Kidney glomerular epithelial cell (primary cell): ENCODE measurements around the gene USP17L18.
"Not testable (repeated sequence)": the region's sequence is repeated elsewhere in the genome, so short reads cannot be mapped to it uniquely, and the experiment has no call there.

Experiments used
- DNase-seq: peaks from one replicate; lab custom pipeline; 2025; lab: John Stamatoyannopoulos, UW

The USP17L18 gene, protein sequence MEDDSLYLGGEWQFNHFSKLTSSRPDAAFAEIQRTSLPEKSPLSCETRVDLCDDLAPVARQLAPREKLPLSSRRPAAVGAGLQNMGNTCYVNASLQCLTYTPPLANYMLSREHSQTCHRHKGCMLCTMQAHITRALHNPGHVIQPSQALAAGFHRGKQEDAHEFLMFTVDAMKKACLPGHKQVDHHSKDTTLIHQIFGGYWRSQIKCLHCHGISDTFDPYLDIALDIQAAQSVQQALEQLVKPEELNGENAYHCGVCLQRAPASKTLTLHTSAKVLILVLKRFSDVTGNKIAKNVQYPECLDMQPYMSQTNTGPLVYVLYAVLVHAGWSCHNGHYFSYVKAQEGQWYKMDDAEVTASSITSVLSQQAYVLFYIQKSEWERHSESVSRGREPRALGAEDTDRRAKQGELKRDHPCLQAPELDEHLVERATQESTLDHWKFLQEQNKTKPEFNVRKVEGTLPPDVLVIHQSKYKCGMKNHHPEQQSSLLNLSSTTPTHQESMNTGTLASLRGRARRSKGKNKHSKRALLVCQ

DNA sequence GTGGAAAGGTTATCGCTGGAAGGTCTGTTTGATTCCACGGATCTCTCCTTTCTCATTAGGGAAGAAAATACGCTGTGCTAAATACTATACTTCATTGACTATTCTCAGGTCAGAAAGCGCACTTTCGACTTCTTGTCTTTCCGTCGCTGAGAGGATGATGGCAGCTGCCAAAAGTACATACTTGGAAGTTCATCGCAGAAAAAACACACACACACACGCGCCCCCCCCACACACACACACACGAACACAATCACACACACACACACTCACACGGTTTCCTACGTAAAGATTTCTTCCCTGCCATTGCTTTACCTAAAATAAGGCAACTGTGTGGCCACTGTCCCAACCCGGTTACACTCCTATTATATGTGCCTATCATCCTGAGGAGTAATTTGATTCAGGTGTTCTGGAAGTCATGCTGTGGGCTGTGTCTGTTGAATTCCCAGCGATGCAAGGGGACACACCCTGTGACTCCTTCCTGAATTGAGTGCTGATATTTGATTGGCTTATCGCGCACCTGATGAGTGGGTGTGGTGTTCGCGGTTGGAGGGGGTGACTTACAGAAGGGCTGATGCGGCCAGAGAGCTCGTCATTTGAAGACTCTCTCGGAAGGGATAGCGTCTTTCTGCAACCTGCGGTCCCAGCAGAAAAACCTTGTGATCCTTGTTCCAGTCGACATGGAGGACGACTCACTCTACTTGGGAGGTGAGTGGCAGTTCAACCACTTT is at the start of gene USP17L18:
Gene USP17L18 (plus strand): TSS at position 678 of the 728 bp plus-strand sequence. CDS start 0 bp downstream, at position 678.
- DNase-seq, result not testable (repeated sequence)

DNA sequence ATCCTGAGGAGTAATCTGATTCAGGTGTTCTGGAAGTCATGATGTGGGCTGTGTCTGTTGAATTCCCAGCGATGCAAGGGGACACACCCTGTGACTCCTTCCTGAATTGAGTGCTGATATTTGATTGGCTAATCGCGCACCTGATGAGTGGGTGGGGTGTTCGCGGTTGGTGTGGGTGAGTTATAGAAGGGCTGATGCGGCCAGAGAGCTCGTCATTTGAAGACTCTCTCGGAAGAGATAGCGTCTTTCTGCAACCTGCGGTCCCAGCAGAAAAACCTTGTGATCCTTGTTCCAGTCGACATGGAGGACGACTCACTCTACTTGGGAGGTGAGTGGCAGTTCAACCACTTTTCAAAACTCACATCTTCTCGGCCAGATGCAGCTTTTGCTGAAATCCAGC is 38.1 kb upstream of the USP17L18 start, which contains the start of gene USP17L10:
Gene USP17L10 (plus strand): TSS at position 301 of the 400 bp plus-strand sequence. CDS start 0 bp downstream, at position 301.
- not testable (repeated sequence) for DNase-seq

DNA sequence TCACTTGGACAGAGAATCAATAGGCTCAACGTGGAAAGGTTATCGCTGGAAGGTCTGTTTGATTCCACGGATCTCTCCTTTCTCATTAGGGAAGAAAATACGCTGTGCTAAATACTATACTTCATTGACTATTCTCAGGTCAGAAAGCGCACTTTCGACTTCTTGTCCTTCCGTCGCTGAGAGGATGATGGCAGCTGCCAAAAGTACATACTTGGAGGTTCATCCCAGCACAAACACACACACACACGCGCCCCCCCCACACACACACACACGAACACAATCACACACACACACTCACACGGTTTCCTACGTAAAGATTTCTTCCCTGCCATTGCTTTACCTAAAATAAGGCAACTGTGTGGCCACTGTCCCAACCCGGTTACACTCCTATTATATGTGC is 33.7 kb upstream of the USP17L18 start:
- not testable (repeated sequence) for DNase-seq

DNA sequence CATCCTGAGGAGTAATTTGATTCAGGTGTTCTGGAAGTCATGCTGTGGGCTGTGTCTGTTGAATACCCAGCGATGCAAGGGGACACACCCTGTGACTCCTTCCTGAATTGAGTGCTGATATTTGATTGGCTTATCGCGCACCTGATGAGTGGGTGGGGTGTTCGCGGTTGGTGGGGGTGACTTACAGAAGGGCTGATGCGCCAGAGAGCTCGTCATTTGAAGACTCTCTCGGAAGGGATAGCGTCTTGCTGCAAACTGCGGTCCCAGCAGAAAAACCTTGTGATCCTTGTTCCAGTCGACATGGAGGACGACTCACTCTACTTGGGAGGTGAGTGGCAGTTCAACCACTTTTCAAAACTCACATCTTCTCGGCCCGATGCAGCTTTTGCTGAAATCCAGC is 33.3 kb upstream of the USP17L18 start, which contains the start of gene USP17L11:
Gene USP17L11 (plus strand): TSS at position 301 of the 400 bp plus-strand sequence. CDS start 0 bp downstream, at position 301.
- DNase-seq, result not testable (repeated sequence)

DNA sequence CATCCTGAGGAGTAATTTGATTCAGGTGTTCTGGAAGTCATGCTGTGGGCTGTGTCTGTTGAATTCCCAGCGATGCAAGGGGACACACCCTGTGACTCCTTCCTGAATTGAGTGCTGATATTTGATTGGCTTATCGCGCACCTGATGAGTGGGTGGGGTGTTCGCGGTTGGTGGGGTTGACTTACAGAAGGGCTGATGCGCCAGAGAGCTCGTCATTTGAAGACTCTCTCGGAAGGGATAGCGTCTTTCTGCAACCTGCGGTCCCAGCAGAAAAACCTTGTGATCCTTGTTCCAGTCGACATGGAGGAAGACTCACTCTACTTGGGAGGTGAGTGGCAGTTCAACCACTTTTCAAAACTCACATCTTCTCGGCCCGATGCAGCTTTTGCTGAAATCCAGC is 28.6 kb upstream of the USP17L18 start, which contains the start of gene USP17L12:
Gene USP17L12 (plus strand): TSS at position 301 of the 400 bp plus-strand sequence. CDS start 0 bp downstream, at position 301.
- DNase-seq, result not testable (repeated sequence)

DNA sequence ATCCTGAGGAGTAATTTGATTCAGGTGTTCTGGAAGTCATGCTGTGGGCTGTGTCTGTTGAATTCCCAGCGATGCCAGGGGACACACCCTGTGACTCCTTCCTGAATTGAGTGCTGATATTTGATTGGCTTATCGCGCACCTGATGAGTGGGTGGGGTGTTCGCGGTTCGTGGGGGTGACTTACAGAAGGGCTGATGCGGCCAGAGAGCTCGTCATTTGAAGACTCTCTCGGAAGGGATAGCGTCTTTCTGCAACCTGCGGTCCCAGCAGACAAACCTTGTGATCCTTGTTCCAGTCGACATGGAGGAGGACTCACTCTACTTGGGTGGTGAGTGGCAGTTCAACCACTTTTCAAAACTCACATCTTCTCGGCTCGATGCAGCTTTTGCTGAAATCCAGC is 23.8 kb upstream of the USP17L18 start, which contains the start of gene USP17L13:
Gene USP17L13 (plus strand): TSS at position 301 of the 400 bp plus-strand sequence. CDS start 0 bp downstream, at position 301.
- DNase-seq, result not testable (repeated sequence)

DNA sequence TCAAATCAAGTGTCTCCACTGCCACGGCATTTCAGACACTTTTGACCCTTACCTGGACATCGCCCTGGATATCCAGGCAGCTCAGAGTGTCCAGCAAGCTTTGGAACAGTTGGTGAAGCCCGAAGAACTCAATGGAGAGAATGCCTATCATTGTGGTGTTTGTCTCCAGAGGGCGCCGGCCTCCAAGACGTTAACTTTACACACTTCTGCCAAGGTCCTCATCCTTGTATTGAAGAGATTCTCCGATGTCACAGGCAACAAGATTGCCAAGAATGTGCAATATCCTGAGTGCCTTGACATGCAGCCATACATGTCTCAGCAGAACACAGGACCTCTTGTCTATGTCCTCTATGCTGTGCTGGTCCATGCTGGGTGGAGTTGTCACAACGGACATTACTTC is 18.2 kb upstream of the USP17L18 start:
- DNase-seq, result not testable (repeated sequence)

DNA sequence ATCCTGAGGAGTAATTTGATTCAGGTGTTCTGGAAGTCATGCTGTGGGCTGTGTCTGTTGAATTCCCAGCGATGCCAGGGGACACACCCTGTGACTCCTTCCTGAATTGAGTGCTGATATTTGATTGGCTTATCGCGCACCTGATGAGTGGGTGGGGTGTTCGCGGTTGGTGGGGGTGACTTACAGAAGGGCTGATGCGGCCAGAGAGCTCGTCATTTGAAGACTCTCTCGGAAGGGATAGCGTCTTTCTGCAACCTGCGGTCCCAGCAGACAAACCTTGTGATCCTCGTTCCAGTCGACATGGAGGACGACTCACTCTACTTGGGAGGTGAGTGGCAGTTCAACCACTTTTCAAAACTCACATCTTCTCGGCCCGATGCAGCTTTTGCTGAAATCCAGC is 14.3 kb upstream of the USP17L18 start, which contains the start of gene USP17L15:
Gene USP17L15 (plus strand): TSS at position 301 of the 400 bp plus-strand sequence. CDS start 0 bp downstream, at position 301.
- not testable (repeated sequence) for DNase-seq

DNA sequence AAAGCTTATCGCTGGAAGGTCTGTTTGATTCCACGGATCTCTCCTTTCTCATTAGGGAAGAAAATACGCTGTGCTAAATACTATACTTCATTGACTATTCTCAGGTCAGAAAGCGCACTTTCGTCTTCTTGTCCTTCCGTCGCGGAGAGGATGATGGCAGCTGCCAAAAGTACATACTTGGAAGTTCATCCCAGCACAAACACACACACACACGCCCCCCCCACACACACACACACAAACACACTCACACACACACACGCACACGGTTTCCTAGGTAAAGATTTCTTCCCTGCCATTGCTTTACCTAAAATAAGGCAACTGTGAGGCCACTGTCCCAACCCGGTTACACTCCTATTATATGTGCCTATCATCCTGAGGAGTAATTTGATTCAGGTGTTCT is 10.0 kb upstream of the USP17L18 start:
- not testable (repeated sequence) for DNase-seq

DNA sequence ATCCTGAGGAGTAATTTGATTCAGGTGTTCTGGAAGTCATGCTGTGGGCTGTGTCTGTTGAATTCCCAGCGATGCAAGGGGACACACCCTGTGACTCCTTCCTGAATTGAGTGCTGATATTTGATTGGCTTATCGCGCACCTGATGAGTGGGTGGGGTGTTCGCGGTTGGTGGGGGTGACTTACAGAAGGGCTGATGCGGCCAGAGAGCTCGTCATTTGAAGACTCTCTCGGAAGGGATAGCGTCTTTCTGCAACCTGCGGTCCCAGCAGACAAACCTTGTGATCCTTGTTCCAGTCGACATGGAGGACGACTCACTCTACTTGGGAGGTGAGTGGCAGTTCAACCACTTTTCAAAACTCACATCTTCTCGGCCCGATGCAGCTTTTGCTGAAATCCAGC is 4.9 kb upstream of the USP17L18 start, which contains the start of gene USP17L17:
Gene USP17L17 (plus strand): TSS at position 301 of the 400 bp plus-strand sequence. CDS start 0 bp downstream, at position 301.
- DNase-seq, result not testable (repeated sequence)

DNA sequence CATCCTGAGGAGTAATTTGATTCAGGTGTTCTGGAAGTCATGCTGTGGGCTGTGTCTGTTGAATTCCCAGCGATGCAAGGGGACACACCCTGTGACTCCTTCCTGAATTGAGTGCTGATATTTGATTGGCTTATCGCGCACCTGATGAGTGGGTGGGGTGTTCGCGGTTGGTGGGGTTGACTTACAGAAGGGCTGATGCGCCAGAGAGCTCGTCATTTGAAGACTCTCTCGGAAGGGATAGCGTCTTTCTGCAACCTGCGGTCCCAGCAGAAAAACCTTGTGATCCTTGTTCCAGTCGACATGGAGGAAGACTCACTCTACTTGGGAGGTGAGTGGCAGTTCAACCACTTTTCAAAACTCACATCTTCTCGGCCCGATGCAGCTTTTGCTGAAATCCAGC is 4.6 kb downstream of the USP17L18 start, which contains the start of gene USP17L19:
Gene USP17L19 (plus strand): TSS at position 301 of the 400 bp plus-strand sequence. CDS start 0 bp downstream, at position 301.
- not testable (repeated sequence) for DNase-seq

DNA sequence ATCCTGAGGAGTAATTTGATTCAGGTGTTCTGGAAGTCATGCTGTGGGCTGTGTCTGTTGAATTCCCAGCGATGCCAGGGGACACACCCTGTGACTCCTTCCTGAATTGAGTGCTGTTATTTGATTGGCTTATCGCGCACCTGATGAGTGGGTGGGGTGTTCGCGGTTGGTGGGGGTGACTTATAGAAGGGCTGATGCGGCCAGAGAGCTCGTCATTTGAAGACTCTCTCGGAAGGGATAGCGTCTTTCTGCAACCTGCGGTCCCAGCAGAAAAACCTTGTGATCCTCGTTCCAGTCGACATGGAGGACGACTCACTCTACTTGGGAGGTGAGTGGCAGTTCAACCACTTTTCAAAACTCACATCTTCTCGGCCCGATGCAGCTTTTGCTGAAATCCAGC is 9.4 kb downstream of the USP17L18 start, which contains the start of gene USP17L20:
Gene USP17L20 (plus strand): TSS at position 301 of the 400 bp plus-strand sequence. CDS start 0 bp downstream, at position 301.
- not testable (repeated sequence) for DNase-seq

DNA sequence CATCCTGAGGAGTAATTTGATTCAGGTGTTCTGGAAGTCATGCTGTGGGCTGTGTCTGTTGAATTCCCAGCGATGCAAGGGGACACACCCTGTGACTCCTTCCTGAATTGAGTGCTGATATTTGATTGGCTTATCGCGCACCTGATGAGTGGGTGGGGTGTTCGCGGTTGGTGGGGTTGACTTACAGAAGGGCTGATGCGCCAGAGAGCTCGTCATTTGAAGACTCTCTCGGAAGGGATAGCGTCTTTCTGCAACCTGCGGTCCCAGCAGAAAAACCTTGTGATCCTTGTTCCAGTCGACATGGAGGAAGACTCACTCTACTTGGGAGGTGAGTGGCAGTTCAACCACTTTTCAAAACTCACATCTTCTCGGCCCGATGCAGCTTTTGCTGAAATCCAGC is 14.1 kb downstream of the USP17L18 start, which contains the start of gene USP17L21:
Gene USP17L21 (plus strand): TSS at position 301 of the 400 bp plus-strand sequence. CDS start 0 bp downstream, at position 301.
- DNase-seq, result not testable (repeated sequence)

DNA sequence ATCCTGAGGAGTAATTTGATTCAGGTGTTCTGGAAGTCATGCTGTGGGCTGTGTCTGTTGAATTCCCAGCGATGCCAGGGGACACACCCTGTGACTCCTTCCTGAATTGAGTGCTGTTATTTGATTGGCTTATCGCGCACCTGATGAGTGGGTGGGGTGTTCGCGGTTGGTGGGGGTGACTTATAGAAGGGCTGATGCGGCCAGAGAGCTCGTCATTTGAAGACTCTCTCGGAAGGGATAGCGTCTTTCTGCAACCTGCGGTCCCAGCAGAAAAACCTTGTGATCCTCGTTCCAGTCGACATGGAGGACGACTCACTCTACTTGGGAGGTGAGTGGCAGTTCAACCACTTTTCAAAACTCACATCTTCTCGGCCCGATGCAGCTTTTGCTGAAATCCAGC is 18.9 kb downstream of the USP17L18 start, which contains the start of gene USP17L22:
Gene USP17L22 (plus strand): TSS at position 301 of the 400 bp plus-strand sequence. CDS start 0 bp downstream, at position 301.
- not testable (repeated sequence) for DNase-seq

DNA sequence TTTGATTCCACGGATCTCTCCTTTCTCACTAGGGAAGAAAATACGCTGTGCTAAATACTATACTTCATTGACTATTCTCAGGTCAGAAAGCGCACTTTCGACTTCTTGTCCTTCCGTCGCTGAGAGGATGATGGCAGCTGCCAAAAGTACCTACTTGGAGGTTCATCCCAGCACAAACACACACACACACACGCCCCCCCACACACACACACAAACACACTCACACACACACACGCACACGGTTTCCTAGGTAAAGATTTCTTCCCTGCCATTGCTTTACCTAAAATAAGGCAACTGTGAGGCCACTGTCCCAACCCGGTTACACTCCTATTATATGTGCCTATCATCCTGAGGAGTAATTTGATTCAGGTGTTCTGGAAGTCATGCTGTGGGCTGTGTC is 23.3 kb downstream of the USP17L18 start:
- DNase-seq, result not testable (repeated sequence)
